GM12865 (cell line): ENCODE results near the gene PTPN23.

Experiments used
- DNase-seq: peaks from one replicate; pipeline ENCODE4 v3.0.0; 2010; ENCODE audit warnings: low read depth
- H3K4me3 ChIP-seq: 2 replicates; pipeline ENCODE4 v1.5.1; 2011; ENCODE audit warnings: mild to moderate bottlenecking, low read depth, low read length, control low read depth
- CTCF ChIP-seq: IDR thresholded peaks from 2 replicates; pipeline ENCODE4 v1.5.1; 2011; ENCODE audit warnings: low read length, control low read depth, low read depth, inconsistent platforms; ENCODE audit not compliant: insufficient read depth; ENCODE audit errors: missing control alignments

The PTPN23 gene

GRCh38 chr3:47405820-47406761 is 25.3 kb downstream of the PTPN23 start:
- no peak overlapping the region for H3K4me3 ChIP-seq
- no peak for DNase-seq
- no peak for TF ChIP-seq CTCF

GRCh38 chr3:47406762-47407149 is 25.9 kb downstream of the PTPN23 start:
- no peak for TF ChIP-seq CTCF
- no peak overlapping the region for H3K4me3 ChIP-seq
- no peak for DNase-seq

DNA sequence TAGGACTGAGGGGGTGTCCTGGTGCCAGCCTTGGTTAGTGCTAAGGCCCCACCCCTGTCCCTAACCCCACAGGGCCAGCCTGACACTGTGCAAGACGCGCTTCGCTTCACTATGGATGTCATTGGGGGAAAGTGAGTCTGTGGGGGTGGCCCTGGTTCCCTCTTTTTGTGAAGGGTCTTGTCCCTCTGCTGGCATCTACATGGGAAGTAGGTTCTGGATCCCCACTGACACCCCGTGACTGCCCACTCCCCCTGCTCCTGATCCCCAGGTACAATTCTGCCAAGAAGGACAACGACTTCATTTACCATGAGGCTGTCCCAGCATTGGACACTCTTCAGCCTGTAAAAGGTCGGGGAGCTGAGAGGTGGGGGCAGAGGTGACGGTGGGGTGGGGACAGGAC is 26.4 kb downstream of the PTPN23 start:
- H3K4me3 ChIP-seq = no peak overlapping the region
- no peak for TF ChIP-seq CTCF
- DNase-seq = no peak

GRCh38 chr3:47407896-47408838 is 27.3 kb downstream of the PTPN23 start:
- no peak for DNase-seq
- TF ChIP-seq CTCF = no peak
- H3K4me3 ChIP-seq = no peak overlapping the region

DNA sequence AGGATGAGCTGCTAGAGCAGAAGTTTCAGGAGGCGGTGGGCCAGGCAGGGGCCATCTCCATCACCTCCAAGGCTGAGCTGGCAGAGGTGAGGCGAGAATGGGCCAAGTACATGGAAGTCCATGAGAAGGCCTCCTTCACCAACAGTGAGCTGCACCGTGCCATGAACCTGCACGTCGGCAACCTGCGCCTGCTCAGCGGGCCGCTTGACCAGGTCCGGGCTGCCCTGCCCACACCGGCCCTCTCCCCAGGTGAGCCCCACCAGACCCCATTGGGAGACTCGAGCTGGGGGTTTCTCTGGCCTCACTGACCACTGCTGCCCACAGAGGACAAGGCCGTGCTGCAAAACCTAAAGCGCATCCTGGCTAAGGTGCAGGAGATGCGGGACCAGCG is 28.0 kb downstream of the PTPN23 start:
- H3K4me3 ChIP-seq = no peak overlapping the region
- DNase-seq = no peak
- no peak for TF ChIP-seq CTCF

DNA sequence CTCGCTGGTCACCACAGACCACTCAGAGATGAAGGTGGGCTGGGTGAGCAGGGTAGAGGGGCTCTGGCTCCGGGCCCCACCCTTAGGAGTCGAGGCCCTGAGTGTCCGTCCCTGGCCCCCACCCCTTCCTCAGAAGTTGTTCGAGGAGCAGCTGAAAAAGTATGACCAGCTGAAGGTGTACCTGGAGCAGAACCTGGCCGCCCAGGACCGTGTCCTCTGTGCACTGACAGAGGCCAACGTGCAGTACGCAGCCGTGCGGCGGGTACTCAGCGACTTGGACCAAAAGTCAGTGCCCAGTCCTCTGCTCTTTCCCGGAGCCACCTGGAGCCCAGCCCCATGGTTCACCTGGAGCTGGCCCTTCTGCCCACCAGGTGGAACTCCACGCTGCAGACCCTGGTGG is 28.5 kb downstream of the PTPN23 start:
- TF ChIP-seq CTCF = no peak
- H3K4me3 ChIP-seq = no peak overlapping the region
- no peak for DNase-seq
